Tibial artery (tissue), 4 donors: Measurements from ENCODE around the gene GADD45GIP1.

ENCODE experiments used
- DNase-seq, 2 donors: peaks; one replicate each; pipeline ENCODE4 v3.0.0-alpha.2; 2019
- H3K27ac ChIP-seq, 2 donors: fragments of 200-600 bp; sonication (generic) in 1 of 2; 1 replicate in 1 of 2; 2 replicates in 1 of 2; pipeline ENCODE4 v1.5.1; 2018 to 2019; ENCODE audit warnings: mild to moderate bottlenecking in 1 of 2
- H3K27me3 ChIP-seq, 2 donors: fragments of 200-600 bp; sonication (generic) in 1 of 2; one replicate each; pipeline versions ENCODE4 v1.5.1 to v1.6.0; 2016 to 2019
- H3K36me3 ChIP-seq, 3 donors: fragments of 200-600 bp; sonication (generic) in 2 of 3; one replicate each; pipeline ENCODE4 v1.5.1; 2016 to 2019; ENCODE audit warnings: mild to moderate bottlenecking in 2 of 3
- H3K4me1 ChIP-seq, 4 donors: fragments of 200-600 bp; sonication (generic) in 2 of 4; 1 replicate in 3 of 4; 2 replicates in 1 of 4; pipeline ENCODE4 v1.5.1; 2016 to 2019
- H3K4me3 ChIP-seq, 2 donors: fragments of 200-600 bp; sonication (generic) in 1 of 2; 1 replicate in 1 of 2; 2 replicates in 1 of 2; pipeline ENCODE4 v1.5.1; 2018 to 2019; ENCODE audit warnings: mild to moderate bottlenecking in 2 of 2
- H3K9me3 ChIP-seq, 3 donors: fragments of 200-600 bp; sonication (generic) in 1 of 3; one replicate each; pipeline ENCODE4 v1.5.1; 2016 to 2019
- intact Hi-C: fragments of 100-400 bp; cut with DNase I; formaldehyde crosslinking; loops from one replicate; pipeline ENCODE4 v1.15.0; 2023; ENCODE audit warnings: low total_unique reads
- TF ChIP-seq, protein P1 (sequence below), 2 experiments: fragments of 200-600 bp in 1 of 2; fragments of 450-650 bp in 1 of 2; IDR thresholded peaks; one replicate each; pipeline ENCODE4 v1.5.1; 2017 to 2019; ENCODE audit warnings: antibody characterized with exemption in 2 of 2, mild to moderate bottlenecking in 1 of 2, moderate library complexity in 1 of 2

Gene GADD45GIP1

DNA sequence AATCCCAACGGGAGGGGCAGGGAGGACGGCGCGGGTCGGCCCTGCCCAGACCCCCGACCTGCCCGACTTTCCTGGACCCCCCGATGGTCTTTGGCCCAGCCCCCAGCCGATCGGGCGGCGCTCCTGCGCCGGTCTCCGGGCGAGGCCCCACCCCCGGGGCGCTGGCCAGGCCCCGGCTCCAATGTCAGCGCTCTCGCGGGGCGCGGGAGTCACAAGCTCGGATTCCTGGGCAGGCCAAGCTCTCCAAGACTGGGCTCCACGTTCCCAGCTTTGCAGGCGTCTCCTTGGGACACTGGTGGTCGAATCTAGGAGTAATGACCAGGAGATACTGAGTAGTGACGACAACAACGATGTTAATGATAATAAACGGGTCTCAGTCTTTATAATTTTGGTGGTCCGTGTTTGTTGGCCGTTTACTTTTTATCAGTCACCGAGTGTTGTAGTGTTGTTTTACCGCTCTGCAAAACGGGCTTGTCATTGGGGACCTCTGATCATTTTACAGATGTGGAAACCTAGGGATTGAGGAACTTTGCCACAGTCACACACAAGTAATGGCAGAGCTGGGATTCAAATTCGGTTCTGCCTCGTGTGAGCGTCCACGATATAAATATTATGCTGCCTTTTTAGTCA is 10.8 kb downstream of the GADD45GIP1 start:
- DNase-seq: peak; percentile 68 to 88
- TF ChIP-seq, protein P1, sequence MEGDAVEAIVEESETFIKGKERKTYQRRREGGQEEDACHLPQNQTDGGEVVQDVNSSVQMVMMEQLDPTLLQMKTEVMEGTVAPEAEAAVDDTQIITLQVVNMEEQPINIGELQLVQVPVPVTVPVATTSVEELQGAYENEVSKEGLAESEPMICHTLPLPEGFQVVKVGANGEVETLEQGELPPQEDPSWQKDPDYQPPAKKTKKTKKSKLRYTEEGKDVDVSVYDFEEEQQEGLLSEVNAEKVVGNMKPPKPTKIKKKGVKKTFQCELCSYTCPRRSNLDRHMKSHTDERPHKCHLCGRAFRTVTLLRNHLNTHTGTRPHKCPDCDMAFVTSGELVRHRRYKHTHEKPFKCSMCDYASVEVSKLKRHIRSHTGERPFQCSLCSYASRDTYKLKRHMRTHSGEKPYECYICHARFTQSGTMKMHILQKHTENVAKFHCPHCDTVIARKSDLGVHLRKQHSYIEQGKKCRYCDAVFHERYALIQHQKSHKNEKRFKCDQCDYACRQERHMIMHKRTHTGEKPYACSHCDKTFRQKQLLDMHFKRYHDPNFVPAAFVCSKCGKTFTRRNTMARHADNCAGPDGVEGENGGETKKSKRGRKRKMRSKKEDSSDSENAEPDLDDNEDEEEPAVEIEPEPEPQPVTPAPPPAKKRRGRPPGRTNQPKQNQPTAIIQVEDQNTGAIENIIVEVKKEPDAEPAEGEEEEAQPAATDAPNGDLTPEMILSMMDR (IDR thresholded peaks at IDR 0.05): no peak
- peak overlapping the region; percentile 89 to 90 for H3K27ac ChIP-seq
- no peaks in the 10 kb centered on the region for H3K27me3 ChIP-seq
- H3K4me3 ChIP-seq: peak overlapping the region; percentile 79 to 85
- H3K4me1 ChIP-seq: peaks cover 0 to 30% (median 22%) of the 10 kb centered on the region in 4 donors
- intact Hi-C loops: loop anchor here (10.0 kb wide), 1 partner anchor 61 kb away; the partner anchor contains the start of genes DNASE2 and KLF1
- H3K36me3 ChIP-seq: peaks cover 62 to 80% (median 67%) of the 10 kb centered on the region in 3 donors
- H3K9me3 ChIP-seq: no peaks in the 10 kb centered on the region

DNA sequence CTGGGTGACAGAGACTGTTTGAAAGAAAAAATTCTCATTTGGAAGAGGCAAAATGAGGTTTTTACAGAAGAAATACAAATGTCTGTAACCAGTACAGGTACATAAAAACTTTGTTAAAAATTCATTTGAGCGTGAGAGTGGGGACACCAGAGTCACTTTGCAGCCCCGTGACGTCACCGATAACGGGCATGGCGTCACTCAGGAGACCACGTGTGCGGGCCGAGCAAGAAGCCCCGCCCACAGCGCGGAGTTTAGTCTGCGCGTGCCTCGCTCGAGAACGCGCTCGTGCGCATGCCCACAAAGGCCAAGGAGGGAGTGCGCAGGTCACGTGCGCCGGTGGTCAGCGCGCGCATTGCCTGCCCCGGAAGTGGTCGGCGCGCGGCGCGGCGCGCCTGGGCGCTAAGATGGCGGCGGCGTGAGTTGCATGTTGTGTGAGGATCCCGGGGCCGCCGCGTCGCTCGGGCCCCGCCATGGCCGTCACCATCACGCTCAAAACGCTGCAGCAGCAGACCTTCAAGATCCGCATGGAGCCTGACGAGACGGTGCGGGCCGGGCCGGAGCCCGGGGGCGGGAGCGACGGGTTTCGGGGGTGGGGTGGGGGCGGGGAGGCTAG is 11.4 kb downstream of the GADD45GIP1 start, which contains the start of gene RAD23A:
RAD23A (plus strand) TSS at position 384 of the 613 bp plus-strand sequence; CDS start at position 471, 87 bp downstream.
- H3K27ac ChIP-seq: peak within 1 kb of the TSS; percentile 89 to 90
- peak; percentile 97 to 98 for DNase-seq
- H3K27me3 ChIP-seq: no peaks in the 10 kb centered on the region
- H3K4me3 ChIP-seq: peak within 1 kb of the TSS; percentile 79 to 85
- no peaks in the 10 kb centered on the region for H3K9me3 ChIP-seq
- TF ChIP-seq, protein P1 (IDR thresholded peaks at IDR 0.05): peak in 1 of 2 experiments; percentile 13
- intact Hi-C loops: loop anchor here (10.0 kb wide), 1 partner anchor 61 kb away; the partner anchor contains the start of genes DNASE2 and KLF1
- H3K4me1 ChIP-seq: peaks cover 0 to 36% (median 27%) of the 10 kb centered on the region in 4 donors
- H3K36me3 ChIP-seq: peaks cover 64 to 80% (median 67%) of the 10 kb centered on the region in 3 donors

DNA sequence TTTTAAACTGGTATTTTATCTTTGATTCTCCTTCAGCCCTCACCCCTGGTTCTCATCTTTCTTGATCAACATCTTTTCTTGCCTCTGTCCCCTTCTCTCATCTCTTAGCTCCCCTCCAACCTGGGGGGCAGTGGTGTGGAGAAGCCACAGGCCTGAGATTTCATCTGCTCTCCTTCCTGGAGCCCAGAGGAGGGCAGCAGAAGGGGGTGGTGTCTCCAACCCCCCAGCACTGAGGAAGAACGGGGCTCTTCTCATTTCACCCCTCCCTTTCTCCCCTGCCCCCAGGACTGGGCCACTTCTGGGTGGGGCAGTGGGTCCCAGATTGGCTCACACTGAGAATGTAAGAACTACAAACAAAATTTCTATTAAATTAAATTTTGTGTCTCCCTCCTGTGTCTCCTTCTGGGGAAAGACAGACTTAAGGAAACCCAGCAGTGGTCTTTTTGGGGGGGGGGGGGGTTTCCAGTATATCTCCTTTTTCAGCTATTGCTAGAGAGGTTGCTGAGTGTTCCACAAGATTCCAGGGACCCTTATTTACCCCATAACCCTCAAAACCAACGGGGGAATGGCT is 12.8 kb downstream of the GADD45GIP1 start:
- no peak for DNase-seq
- TF ChIP-seq, protein P1 (IDR thresholded peaks at IDR 0.05): no peak
- Histone ChIP-seq H3K4me1 (peaks cover 0 to 50% (median 38%) of the 10 kb centered on the region in 4 donors), H3K9me3 (no peaks in the 10 kb centered on the region), H3K36me3 (peaks cover 57 to 75% (median 62%) of the 10 kb centered on the region in 3 donors), H3K4me3 (no peak overlapping the region), H3K27me3 (no peaks in the 10 kb centered on the region), H3K27ac (peak overlapping the region; percentile 89 to 90)
- intact Hi-C loops: loop anchor here (10.0 kb wide), 1 partner anchor 59 kb away; the partner anchor contains the start of genes DNASE2 and KLF1

DNA sequence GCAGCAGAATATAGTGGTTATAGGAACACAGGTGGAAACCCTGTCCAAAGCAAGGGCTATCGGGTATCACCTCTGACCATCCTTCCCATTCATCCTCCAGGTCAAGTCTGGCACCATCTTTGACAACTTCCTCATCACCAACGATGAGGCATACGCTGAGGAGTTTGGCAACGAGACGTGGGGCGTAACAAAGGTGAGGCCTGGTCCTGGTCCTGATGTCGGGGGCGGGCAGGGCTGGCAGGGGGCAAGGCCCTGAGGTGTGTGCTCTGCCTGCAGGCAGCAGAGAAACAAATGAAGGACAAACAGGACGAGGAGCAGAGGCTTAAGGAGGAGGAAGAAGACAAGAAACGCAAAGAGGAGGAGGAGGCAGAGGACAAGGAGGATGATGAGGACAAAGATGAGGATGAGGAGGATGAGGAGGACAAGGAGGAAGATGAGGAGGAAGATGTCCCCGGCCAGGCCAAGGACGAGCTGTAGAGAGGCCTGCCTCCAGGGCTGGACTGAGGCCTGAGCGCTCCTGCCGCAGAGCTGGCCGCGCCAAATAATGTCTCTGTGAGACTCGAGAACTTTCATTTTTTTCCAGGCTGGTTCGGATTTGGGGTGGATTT is 13.5 kb downstream of the GADD45GIP1 start:
- no peaks in the 10 kb centered on the region for H3K9me3 ChIP-seq
- peaks cover 0 to 52% (median 39%) of the 10 kb centered on the region in 4 donors for H3K4me1 ChIP-seq
- DNase-seq: no peak
- H3K27ac ChIP-seq: peak overlapping the region in 1 of 2 donors; percentile 90
- H3K27me3 ChIP-seq: no peaks in the 10 kb centered on the region
- TF ChIP-seq, protein P1 (IDR thresholded peaks at IDR 0.05): no peak
- H3K36me3 ChIP-seq: peaks cover 51 to 68% (median 56%) of the 10 kb centered on the region in 3 donors
- intact Hi-C loops: loop anchor here (10.0 kb wide), 1 partner anchor 59 kb away; the partner anchor contains the start of genes DNASE2 and KLF1
- no peak overlapping the region for H3K4me3 ChIP-seq

DNA sequence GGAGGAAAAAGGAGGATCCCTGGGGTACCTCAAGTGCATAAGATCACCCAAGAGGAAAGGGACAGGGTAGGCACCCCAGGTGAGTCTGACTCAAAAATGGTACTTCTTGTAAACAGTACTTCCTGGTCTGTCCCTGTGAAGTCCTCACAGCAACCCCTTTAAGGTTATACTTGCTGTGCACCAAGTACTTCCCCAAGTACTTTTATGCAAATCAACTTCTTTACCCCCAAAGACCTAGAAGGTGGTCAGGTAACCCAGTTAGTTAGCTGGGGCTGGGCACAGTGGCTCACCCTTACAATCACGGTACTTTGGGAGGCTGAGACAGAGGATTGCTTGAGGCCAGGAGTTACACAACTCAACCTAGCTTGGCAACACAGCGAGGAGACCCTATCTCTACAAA is 16.1 kb downstream of the GADD45GIP1 start:
- intact Hi-C loops: loop anchor here (10.0 kb wide), 1 partner anchor 56 kb away; the partner anchor contains the start of genes DNASE2 and KLF1
- TF ChIP-seq, protein P1 (IDR thresholded peaks at IDR 0.05): no peak
- DNase-seq: no peak
- Histone ChIP-seq H3K27me3 (no peaks in the 10 kb centered on the region), H3K4me3 (no peak overlapping the region), H3K27ac (peak overlapping the region in 1 of 2 donors; percentile 93), H3K36me3 (peaks cover 43 to 53% (median 45%) of the 10 kb centered on the region in 3 donors), H3K9me3 (no peaks in the 10 kb centered on the region), H3K4me1 (peaks cover 0 to 44% (median 34%) of the 10 kb centered on the region in 4 donors)
